ENCODE data around the gene ILK. TPM values are rescaled to one million over a fixed set of nuclear protein-coding genes. Genes with fewer than 3 reads are reported as not detected.

Gene ILK
- total RNA-seq, 1 experiment from 2014 or later, result 69.7 TPM

DNA sequence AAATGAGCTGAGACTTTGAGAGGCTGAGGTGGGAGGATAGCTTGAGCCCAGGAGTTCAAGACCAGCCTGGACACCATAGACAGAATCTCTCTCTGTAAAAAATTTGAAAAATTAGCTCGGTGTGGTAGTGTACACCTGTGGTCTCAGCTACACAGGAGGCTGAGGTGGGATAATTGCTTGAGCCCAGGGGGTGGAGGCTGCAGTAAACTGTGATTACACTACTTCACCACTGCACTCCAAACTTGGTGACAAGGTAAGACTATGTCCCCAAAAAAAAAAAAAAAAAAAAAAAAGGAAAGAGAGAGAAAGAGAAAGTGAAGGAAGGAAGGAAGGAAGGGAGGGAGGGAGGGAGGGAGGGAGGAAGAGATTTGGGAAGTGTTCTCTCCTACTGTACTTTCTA lies 25.4 kb upstream of the ILK start:
- no peaks in the 10 kb centered on the region for H3K79me2 ChIP-seq (ENCODE audit: low read depth)
- H3K9me3 ChIP-seq (ENCODE audit: insufficient read depth, low read depth), result no peaks in the 10 kb centered on the region
- DNase-seq, result no peak
- H3K9me2 ChIP-seq (ENCODE audit: insufficient read depth), result no peaks in the 10 kb centered on the region
- H3F3A ChIP-seq (ENCODE audit: insufficient read depth, low read depth), result no peaks in the 10 kb centered on the region
- H3K4me2 ChIP-seq, result no peak overlapping the region
- no peak for TF ChIP-seq EZH2 (IDR thresholded peaks at IDR 0.05; ENCODE audit: low read depth)
- TF ChIP-seq, protein P1, sequence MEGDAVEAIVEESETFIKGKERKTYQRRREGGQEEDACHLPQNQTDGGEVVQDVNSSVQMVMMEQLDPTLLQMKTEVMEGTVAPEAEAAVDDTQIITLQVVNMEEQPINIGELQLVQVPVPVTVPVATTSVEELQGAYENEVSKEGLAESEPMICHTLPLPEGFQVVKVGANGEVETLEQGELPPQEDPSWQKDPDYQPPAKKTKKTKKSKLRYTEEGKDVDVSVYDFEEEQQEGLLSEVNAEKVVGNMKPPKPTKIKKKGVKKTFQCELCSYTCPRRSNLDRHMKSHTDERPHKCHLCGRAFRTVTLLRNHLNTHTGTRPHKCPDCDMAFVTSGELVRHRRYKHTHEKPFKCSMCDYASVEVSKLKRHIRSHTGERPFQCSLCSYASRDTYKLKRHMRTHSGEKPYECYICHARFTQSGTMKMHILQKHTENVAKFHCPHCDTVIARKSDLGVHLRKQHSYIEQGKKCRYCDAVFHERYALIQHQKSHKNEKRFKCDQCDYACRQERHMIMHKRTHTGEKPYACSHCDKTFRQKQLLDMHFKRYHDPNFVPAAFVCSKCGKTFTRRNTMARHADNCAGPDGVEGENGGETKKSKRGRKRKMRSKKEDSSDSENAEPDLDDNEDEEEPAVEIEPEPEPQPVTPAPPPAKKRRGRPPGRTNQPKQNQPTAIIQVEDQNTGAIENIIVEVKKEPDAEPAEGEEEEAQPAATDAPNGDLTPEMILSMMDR (conservative IDR thresholded peaks at IDR 0.05), result no peak
- POLR2A ChIA-PET (ENCODE audit: unreplicated experiment), result no interaction called here
- intact Hi-C loops (cut with micrococcal nuclease; ENCODE audit: unreplicated experiment), result no loop called here
- H3K4me3 ChIP-seq, result no peak overlapping the region
- H3K36me3 ChIP-seq (ENCODE audit: low read depth), result no peaks in the 10 kb centered on the region
- H4K20me1 ChIP-seq (ENCODE audit: insufficient read depth), result no peaks in the 10 kb centered on the region
- no peak overlapping the region for H3K27ac ChIP-seq
- CTCF ChIA-PET, result no interaction called here
- H3K27me3 ChIP-seq (ENCODE audit: insufficient read depth, low read depth), result no peaks in the 10 kb centered on the region
- H2AFZ ChIP-seq, result no peak overlapping the region
- H3K4me1 ChIP-seq (replicated peaks; ENCODE audit: insufficient read depth), result no peaks in the 10 kb centered on the region
- BruUV-seq (replicated peaks), result no TSS peak

DNA sequence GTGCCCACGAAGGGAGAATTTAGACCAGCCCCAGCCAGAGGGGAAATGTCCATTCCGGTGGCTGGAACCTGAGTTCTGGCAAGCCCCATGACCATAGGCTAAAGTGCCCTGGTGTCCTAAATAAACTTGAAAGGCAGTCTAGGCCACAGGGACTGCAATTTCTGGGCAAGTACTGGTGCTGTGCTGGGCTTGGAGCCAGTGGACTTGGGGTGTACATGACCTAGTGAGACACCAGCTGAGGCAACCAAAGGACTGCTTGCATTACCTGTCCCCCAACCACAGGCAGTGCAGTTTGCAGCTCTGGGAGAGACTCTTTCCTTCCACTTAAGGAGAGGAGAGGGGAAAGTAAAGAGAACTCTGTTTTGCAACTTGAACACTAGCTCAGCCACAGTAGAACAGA lies 23.9 kb upstream of the ILK start:
- POLR2A ChIA-PET (ENCODE audit: unreplicated experiment), result no interaction called here
- TF ChIP-seq, protein P1 (conservative IDR thresholded peaks at IDR 0.05), result no peak
- no peak for TF ChIP-seq EZH2 (IDR thresholded peaks at IDR 0.05; ENCODE audit: low read depth)
- CTCF ChIA-PET, result interaction anchor here (0.6 kb wide), 1 partner anchor 1244 kb away, joined by 3 read pairs; no protein-coding TSS in a partner anchor

DNA sequence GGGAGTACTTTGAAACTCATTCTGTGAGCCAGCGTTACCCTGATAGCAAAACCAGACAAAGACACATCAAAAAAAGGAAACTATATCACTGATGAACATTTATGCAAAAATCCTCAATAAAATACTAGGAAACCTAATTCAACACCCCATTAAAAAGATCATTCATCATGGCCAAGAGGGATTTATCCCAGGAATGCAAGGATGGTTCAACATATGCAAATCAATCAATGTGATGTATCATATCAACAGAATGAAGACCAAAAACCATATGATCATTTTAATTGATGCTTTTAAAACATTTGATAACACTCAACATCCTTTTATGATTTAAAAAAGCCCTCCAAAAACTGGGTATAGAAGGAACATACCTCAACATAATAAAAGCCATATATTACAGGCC lies 20.0 kb upstream of the ILK start:
- no peak for DNase-seq
- no peak overlapping the region for H3K27ac ChIP-seq
- no peaks in the 10 kb centered on the region for H3K79me2 ChIP-seq (ENCODE audit: low read depth)
- H3F3A ChIP-seq (ENCODE audit: insufficient read depth, low read depth), result no peaks in the 10 kb centered on the region
- H3K27me3 ChIP-seq (ENCODE audit: insufficient read depth, low read depth), result no peaks in the 10 kb centered on the region
- H4K20me1 ChIP-seq (ENCODE audit: insufficient read depth), result no peaks in the 10 kb centered on the region
- ChIA-PET POLR2A (ENCODE audit: unreplicated experiment) (no interaction called here), CTCF (no interaction called here)
- H2AFZ ChIP-seq, result no peak overlapping the region
- H3K36me3 ChIP-seq (ENCODE audit: low read depth), result no peaks in the 10 kb centered on the region
- H3K9me2 ChIP-seq (ENCODE audit: insufficient read depth), result no peaks in the 10 kb centered on the region
- no peak overlapping the region for H3K4me3 ChIP-seq
- TF ChIP-seq EZH2 (IDR thresholded peaks at IDR 0.05; ENCODE audit: low read depth), result no peak
- TF ChIP-seq, protein P1 (conservative IDR thresholded peaks at IDR 0.05), result no peak
- BruUV-seq (replicated peaks), result no TSS peak
- no peaks in the 10 kb centered on the region; the same call in 1 of the 2 replicates for H3K9me3 ChIP-seq (ENCODE audit: insufficient read depth, low read depth)
- H3K4me1 ChIP-seq (replicated peaks; ENCODE audit: insufficient read depth), result no peaks in the 10 kb centered on the region
- H3K4me2 ChIP-seq, result no peak overlapping the region
- intact Hi-C loops (cut with micrococcal nuclease; ENCODE audit: unreplicated experiment), result no loop called here

More for the DNA sequence above, 23.9 kb upstream of the ILK start:
- no peak for DNase-seq
- Histone ChIP-seq H3K36me3 (ENCODE audit: low read depth) (no peaks in the 10 kb centered on the region), H3K4me3 (no peak overlapping the region), H4K20me1 (ENCODE audit: insufficient read depth) (no peaks in the 10 kb centered on the region), H3K4me2 (no peak overlapping the region), H3K27me3 (ENCODE audit: insufficient read depth, low read depth) (no peaks in the 10 kb centered on the region), H3K27ac (no peak overlapping the region), H3F3A (ENCODE audit: insufficient read depth, low read depth) (no peaks in the 10 kb centered on the region), H3K9me3 (ENCODE audit: insufficient read depth, low read depth) (no peaks in the 10 kb centered on the region; the same call in 1 of the 2 replicates), H3K79me2 (ENCODE audit: low read depth) (no peaks in the 10 kb centered on the region), H3K9me2 (ENCODE audit: insufficient read depth) (no peaks in the 10 kb centered on the region), H3K4me1 (replicated peaks; ENCODE audit: insufficient read depth) (no peaks in the 10 kb centered on the region), H2AFZ (no peak overlapping the region)
- no TSS peak for BruUV-seq (replicated peaks)
- intact Hi-C loops (cut with micrococcal nuclease; ENCODE audit: unreplicated experiment), result no loop called here

Measured in PC-9 (cell line).